ENCODE data around the gene NKTR.

- TF ChIP-seq CTCF (conservative IDR thresholded peaks at IDR 0.05; ENCODE audit: low read depth in 2 of 2) (no peak), POLR2AphosphoS5 (IDR thresholded peaks at IDR 0.05; ENCODE audit: low read depth) (no peak)
Observed at GRCh38 chr3:42693530-42693930, 93.0 kb downstream of the NKTR start.

All from GM23338 (cell line).